IMR-90 (cell line): ENCODE measurements around the gene SNRPD2. TPM values are rescaled to one million over a fixed set of nuclear protein-coding genes. Genes with fewer than 3 reads are reported as not detected.

Experiments
- ATAC-seq: fragments of 200-7000 bp; cut with Tn5 transposase; 2 replicates; pipeline ENCODE4 v1.9.1; 2020; ENCODE audit warnings: low read depth, mild to moderate bottlenecking, moderate library complexity
- BruUV-seq: library from RNA; stranded (reverse); fragments of 400-500 nt; replicated peaks from 2 replicates; lab custom pipeline; 2021; lab: Mats Ljungman, UMichigan
- CTCF ChIA-PET: fragments of 300-600 bp; formaldehyde crosslinking; extraction: SDS; loops from one replicate; lab custom pipeline; 2021; ENCODE audit warnings: antibody characterized with exemption; lab: Yijun Ruan, JAX
- POLR2A ChIA-PET: fragments of 300-600 bp; sonication (Branson Sonifier 250); formaldehyde crosslinking; loops from one replicate; lab custom pipeline; 2022; ENCODE audit warnings: antibody characterized with exemption; ENCODE audit not compliant: unreplicated experiment; lab: Charles Lee
- DNase-seq: peaks from one replicate; pipeline ENCODE4 v3.0.0; 2013
- H2AFZ ChIP-seq: replicated peaks from 2 replicates; pipeline ENCODE3; 2013; ENCODE audit warnings: low read length, mild to moderate bottlenecking; ENCODE audit not compliant: poor library complexity
- H2AK5ac ChIP-seq: 2 replicates; pipeline ENCODE4 v1.6.1; 2013; ENCODE audit warnings: low read depth, low read length, inconsistent platforms
- H2AK9ac ChIP-seq: replicated peaks from 2 replicates; pipeline ENCODE3; 2013; ENCODE audit warnings: mild to moderate bottlenecking, low read depth, low read length, moderate library complexity; ENCODE audit not compliant: poor library complexity
- H2BK120ac ChIP-seq: 2 replicates; pipeline ENCODE4 v1.6.1; 2013; ENCODE audit warnings: low read depth, low read length, inconsistent platforms
- H2BK15ac ChIP-seq: 3 replicates; pipeline ENCODE4 v1.6.1; 2013; ENCODE audit warnings: low read depth, low read length, inconsistent platforms
- H2BK20ac ChIP-seq: 2 replicates; pipeline ENCODE4 v1.6.1; 2013; ENCODE audit warnings: low read depth, mild to moderate bottlenecking, inconsistent platforms, low read length, moderate library complexity
- H2BK5ac ChIP-seq: 2 replicates; pipeline ENCODE4 v1.6.1; 2013; ENCODE audit warnings: mild to moderate bottlenecking, low read depth, low read length, inconsistent platforms; ENCODE audit not compliant: poor library complexity, severe bottlenecking
- H3K14ac ChIP-seq: replicated peaks from 2 replicates; pipeline ENCODE4 v1.6.1; 2013; ENCODE audit warnings: low read depth, low read length, inconsistent platforms
- H3K18ac ChIP-seq: 2 replicates; pipeline ENCODE4 v1.6.1; 2013; ENCODE audit warnings: low read depth, low read length, control low read depth
- H3K23ac ChIP-seq: 2 replicates; pipeline ENCODE4 v1.6.1; 2013; ENCODE audit warnings: low read depth, low read length, inconsistent platforms
- H3K27ac ChIP-seq: 2 replicates; pipeline ENCODE4 v1.5.1; 2013; ENCODE audit warnings: mild to moderate bottlenecking, control low read depth, low read length; ENCODE audit not compliant: insufficient read depth
- H3K27me3 ChIP-seq: 2 replicates; pipeline ENCODE4 v1.6.1; 2013; ENCODE audit warnings: low read length; ENCODE audit not compliant: control insufficient read depth, insufficient read depth
- H3K36me3 ChIP-seq: 2 replicates; pipeline ENCODE4 v1.6.1; 2013; ENCODE audit warnings: low read length, mixed read lengths; ENCODE audit not compliant: control insufficient read depth, insufficient read depth
- H3K4ac ChIP-seq: 2 replicates; pipeline ENCODE4 v1.6.1; 2013; ENCODE audit warnings: low read depth, low read length, inconsistent platforms
- H3K4me1 ChIP-seq: 2 replicates; pipeline ENCODE4 v1.6.1; 2013; ENCODE audit warnings: low read length, mixed read lengths; ENCODE audit not compliant: control insufficient read depth, insufficient read depth
- H3K4me2 ChIP-seq: 2 replicates; pipeline ENCODE4 v1.6.1; 2013; ENCODE audit warnings: low read depth, mild to moderate bottlenecking, control low read depth, low read length, moderate library complexity
- H3K4me3 ChIP-seq: 2 replicates; pipeline ENCODE4 v1.5.1; 2013; ENCODE audit warnings: low read depth, mild to moderate bottlenecking, control low read depth, low read length, moderate library complexity; ENCODE audit not compliant: insufficient read depth
- H3K56ac ChIP-seq: 2 replicates; pipeline ENCODE4 v1.6.1; 2013; ENCODE audit warnings: low read length, inconsistent platforms; ENCODE audit not compliant: insufficient read depth; ENCODE audit errors: extremely low read depth
- H3K79me1 ChIP-seq, 2 experiments: 2 replicates each; pipeline ENCODE4 v1.6.1; 2013; ENCODE audit warnings: low read length in 2 of 2, inconsistent platforms in 1 of 2, low read depth in 1 of 2
- H3K9ac ChIP-seq: 2 replicates; pipeline ENCODE4 v1.6.1; 2013; ENCODE audit warnings: low read depth, low read length, control low read depth
- H3K9me1 ChIP-seq: 2 replicates; pipeline ENCODE4 v1.6.1; 2013; ENCODE audit warnings: low read length, inconsistent platforms; ENCODE audit not compliant: insufficient read depth
- H3K9me3 ChIP-seq: 2 replicates; pipeline ENCODE4 v1.6.1; 2013; ENCODE audit warnings: low read length; ENCODE audit not compliant: control insufficient read depth, insufficient read depth
- H4K20me1 ChIP-seq: 2 replicates; pipeline ENCODE4 v1.6.1; 2013; ENCODE audit warnings: low read length, inconsistent platforms; ENCODE audit not compliant: insufficient read depth
- H4K5ac ChIP-seq: 2 replicates; pipeline ENCODE4 v1.6.1; 2013; ENCODE audit warnings: mild to moderate bottlenecking, low read depth, low read length, control low read depth
- H4K8ac ChIP-seq, 2 experiments: 2 replicates each; pipeline ENCODE4 v1.6.1; 2013; ENCODE audit warnings: low read depth in 2 of 2, low read length in 2 of 2, control low read depth in 1 of 2, inconsistent platforms in 1 of 2
- H4K91ac ChIP-seq: 2 replicates; pipeline ENCODE4 v1.6.1; 2013; ENCODE audit warnings: low read depth, low read length, inconsistent platforms; ENCODE audit not compliant: insufficient read depth
- CEBPB ChIP-seq: IDR thresholded peaks from 2 replicates; pipeline ENCODE4 v1.6.1; 2012; ENCODE audit warnings: low read depth, low read length, improper control_type of control experiment
- CTCF ChIP-seq: conservative IDR thresholded peaks from 2 replicates; pipeline ENCODE4 v1.5.1; 2012; ENCODE audit warnings: mild to moderate bottlenecking, low read depth, low read length, improper control_type of control experiment
- ELK1 ChIP-seq: fragments of 150-350 bp; IDR thresholded peaks from 2 replicates; pipeline ENCODE4 v1.6.1; 2016; ENCODE audit warnings: low read depth, mild to moderate bottlenecking, low read length, moderate library complexity, borderline replicate concordance
- FOS ChIP-seq: fragments of 150-350 bp; IDR thresholded peaks from 2 replicates; pipeline ENCODE4 v1.6.1; 2016; ENCODE audit warnings: low read depth, low read length
- RAD21 ChIP-seq: IDR thresholded peaks from 2 replicates; pipeline ENCODE4 v1.6.1; 2012; ENCODE audit warnings: low read length, improper control_type of control experiment
- RCOR1 ChIP-seq: IDR thresholded peaks from 2 replicates; pipeline ENCODE4 v1.6.1; 2012; ENCODE audit warnings: mild to moderate bottlenecking, low read length, improper control_type of control experiment; ENCODE audit not compliant: insufficient replicate concordance
- WGBS, 2 experiments: methylation state at CpG; one replicate each; pipeline versions ENCODE4 v1.1.5 to v1.1.7; 2013; ENCODE audit warnings: missing lambda C conversion rate in 2 of 2; ENCODE audit not compliant: insufficient read length in 1 of 2; ENCODE audit errors: extremely low coverage in 2 of 2; 5-methylcytosine and 5-hydroxymethylcytosine counted together
- dilution Hi-C: fragments of 300-500 bp; cut with HindIII; formaldehyde crosslinking; loops from one replicate; pipeline ENCODE4 v1.14.3; 2018; ENCODE audit warnings: low sequenced_read_pairs; ENCODE audit not compliant: unreplicated experiment
- in situ Hi-C: fragments of 300-500 bp; cut with MboI; formaldehyde crosslinking; loops from 3 replicates; pipeline ENCODE4 v1.14.3; 2019; ENCODE audit warnings: low sequenced_read_pairs, inconsistent platforms, mixed read lengths
- intact Hi-C: fragments of 100-400 bp; cut with micrococcal nuclease; formaldehyde crosslinking; loops from 2 replicates; pipeline ENCODE4 v1.10.0; 2022
- polyA plus RNA-seq, 3 experiments: library from polyadenylated mRNA; depleted of rRNA; stranded (reverse); fragments of >200 nt; gene quantifications; 2 replicates each; pipeline ENCODE4 v1.2.3, GENCODE V29; 2012; ENCODE audit warnings: low replicate concordance in 1 of 3
- total RNA-seq: library from RNA; depleted of rRNA; stranded (reverse); fragments of >200 nt; gene quantifications from 2 replicates; pipeline ENCODE4 v1.2.3, GENCODE V29; 2012

Gene SNRPD2
- total and polyA plus RNA-seq, 2 of the 4 experiments (the other 2 are of a cell fraction), result 587 to 877 TPM

GRCh38 chr19:45677351-45678230 is 14.2 kb downstream of the SNRPD2 start:
- TF ChIP-seq CTCF, result no peak
- no peak for TF ChIP-seq RAD21
- no peak for TF ChIP-seq RCOR1
- no peak for TF ChIP-seq ELK1
- no peak for TF ChIP-seq FOS
- no peak for TF ChIP-seq CEBPB
- H3K79me1 ChIP-seq, result no peaks in the 10 kb centered on the region; a peak in 1 of 4 replicates
- dilution Hi-C loops (no loop called here), in situ Hi-C loops (no loop called here), intact Hi-C loops (no loop called here)
- peak; percentile 62 for DNase-seq
- peaks cover 6% of the 10 kb centered on the region; the same call in 1 of the 2 replicates for H3K4me1 ChIP-seq
- no peak overlapping the region for H3K56ac ChIP-seq
- H3K9ac ChIP-seq, result no peak overlapping the region
- H2AFZ ChIP-seq, result peak overlapping the region; percentile 85
- ChIA-PET POLR2A (interaction anchor here (1.0 kb wide), 1 partner anchor 10 kb away, joined by 5 read pairs; the partner anchor contains the start of gene GIPR), CTCF (interaction anchor here (1.0 to 1.4 kb wide), 3 partner anchors 15 to 42 kb away, joined by 3 to 5 read pairs (median 4); partner anchors contain the start of gene QPCTL)
- peak overlapping the region; percentile 91 for H3K4me2 ChIP-seq
- no peak overlapping the region for H2BK15ac ChIP-seq
- 6% methylated on average over 21 of the region's 49 CpGs; no CpG with 5 or more reads in 1 of the 2 experiments for WGBS, 2 experiments
- no peak overlapping the region for H3K4ac ChIP-seq
- no peak overlapping the region for H2BK5ac ChIP-seq
- no peaks in the 10 kb centered on the region for H3K9me1 ChIP-seq
- no peak overlapping the region for H2BK120ac ChIP-seq
- H4K20me1 ChIP-seq, result no peaks in the 10 kb centered on the region
- no peak overlapping the region for H3K23ac ChIP-seq
- no peaks in the 10 kb centered on the region for H3K9me3 ChIP-seq
- H3K14ac ChIP-seq, result no peak overlapping the region
- no TSS peak for BruUV-seq
- H4K91ac ChIP-seq, result no peak overlapping the region
- H3K27ac ChIP-seq, result no peak overlapping the region
- no peak overlapping the region for H4K5ac ChIP-seq
- H3K18ac ChIP-seq, result no peak overlapping the region
- peaks cover 18% of the 10 kb centered on the region for H3K27me3 ChIP-seq
- no peak overlapping the region for H2BK20ac ChIP-seq
- no peak overlapping the region for H2AK5ac ChIP-seq
- no peaks in the 10 kb centered on the region for H3K36me3 ChIP-seq
- H2AK9ac ChIP-seq, result peak overlapping the region; percentile 45
- H4K8ac ChIP-seq, result no peak overlapping the region
- peak overlapping the region; percentile 37 for H3K4me3 ChIP-seq
- peak; percentile 66 for ATAC-seq
